Activated CD8-positive, alpha-beta T cell treated with anti-CD3 and anti-CD28 coated beads for 36 hours (primary cell): Measurements from ENCODE around the gene PLA2G4E. TPM values are rescaled to one million over a fixed set of nuclear protein-coding genes. Genes with fewer than 3 reads are reported as not detected.
A peak's percentile ranks its signal among the peaks of the same experiment; 100 is the strongest.

Experiments
- ATAC-seq: fragments of 200-7000 bp; cut with Tn5 transposase; one replicate; pipeline ENCODE4 v1.10.0; 2021; ENCODE audit warnings: mild to moderate bottlenecking, moderate library complexity
- CTCF ChIA-PET: fragments of 350-600 bp; sonication (Branson Sonifier 250); formaldehyde crosslinking; loops from one replicate; lab custom pipeline; 2021; ENCODE audit warnings: antibody characterized with exemption; lab: Charles Lee
- POLR2A ChIA-PET: fragments of 350-600 bp; sonication (Branson Sonifier 250); formaldehyde crosslinking; loops from one replicate; lab custom pipeline; 2021; ENCODE audit warnings: antibody characterized with exemption; lab: Charles Lee
- DNase-seq: peaks from one replicate; pipeline ENCODE4 v3.0.0-alpha.2; 2020
- H3K27ac Mint-ChIP-seq: one replicate; pipeline ENCODE4 v1.8.0; 2021; ENCODE audit warnings: mild to moderate bottlenecking, mixed read lengths
- H3K27me3 Mint-ChIP-seq: one replicate; pipeline ENCODE4 v1.8.0; 2021; ENCODE audit warnings: mixed read lengths
- H3K36me3 Mint-ChIP-seq: one replicate; pipeline ENCODE4 v1.8.0; 2021; ENCODE audit warnings: low read depth, mixed read lengths
- H3K4me1 Mint-ChIP-seq: one replicate; pipeline ENCODE4 v1.8.0; 2021; ENCODE audit warnings: low read depth, mixed read lengths
- H3K4me3 Mint-ChIP-seq: one replicate; pipeline ENCODE4 v1.8.0; 2021; ENCODE audit warnings: mild to moderate bottlenecking, moderate library complexity, mixed read lengths
- H3K9me3 Mint-ChIP-seq: one replicate; pipeline ENCODE4 v1.8.0; 2021; ENCODE audit warnings: mixed read lengths
- intact Hi-C: fragments of 100-400 bp; cut with micrococcal nuclease; formaldehyde crosslinking; loops from one replicate; pipeline ENCODE4 v1.10.0; 2022
- total RNA-seq, 2 experiments: library from RNA; stranded (reverse); gene quantifications; one replicate each; pipeline ENCODE4 v1.2.3, GENCODE V29; 2021
- TF ChIP-seq, protein P1 (sequence below): fragments of 200-600 bp; IDR thresholded peaks from one replicate; pipeline ENCODE4 v1.8.0; 2022; ENCODE audit warnings: antibody characterized with exemption, mild to moderate bottlenecking

Gene PLA2G4E
- total RNA-seq, 2 experiments from 2014 or later: not detected

DNA sequence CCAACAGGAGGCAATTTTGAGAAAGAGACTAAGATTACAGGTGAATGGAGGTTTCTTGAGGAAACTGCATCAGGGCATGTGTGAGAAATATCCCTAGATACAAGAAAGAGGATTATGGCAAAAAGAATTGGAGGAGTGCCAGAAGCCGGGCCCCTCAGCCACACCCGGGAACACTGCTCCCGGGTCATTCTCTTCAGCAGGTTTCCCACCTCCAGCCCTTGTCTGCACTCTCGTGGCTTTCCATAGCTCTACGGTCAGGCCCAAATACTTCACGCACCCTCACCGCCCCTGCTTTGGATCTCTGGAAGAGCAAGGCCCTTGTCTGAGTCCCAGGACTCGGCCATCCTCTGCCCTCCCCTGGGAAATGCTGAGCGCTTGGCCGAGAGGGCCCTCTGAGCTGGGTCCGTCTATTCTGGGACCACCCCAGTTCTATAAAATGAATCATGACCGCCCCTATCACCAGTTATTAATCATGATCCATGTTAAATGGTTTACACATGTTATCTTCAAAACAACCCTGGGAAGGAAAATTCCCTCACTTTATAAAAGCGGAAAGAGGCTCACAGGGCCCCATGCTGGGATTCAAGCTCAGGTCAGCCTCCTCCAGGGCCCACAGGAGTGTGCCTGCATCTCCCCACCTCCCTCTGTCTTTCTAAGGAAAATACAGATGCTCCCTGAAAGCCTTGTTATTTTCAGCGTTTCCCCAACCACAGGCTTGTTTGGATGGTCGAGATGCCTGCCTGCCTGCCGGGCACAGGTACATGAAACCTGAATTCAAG, 88.1 kb downstream of the PLA2G4E start:
- ATAC-seq (no peak), DNase-seq (no peak)
- TF ChIP-seq, protein P1, sequence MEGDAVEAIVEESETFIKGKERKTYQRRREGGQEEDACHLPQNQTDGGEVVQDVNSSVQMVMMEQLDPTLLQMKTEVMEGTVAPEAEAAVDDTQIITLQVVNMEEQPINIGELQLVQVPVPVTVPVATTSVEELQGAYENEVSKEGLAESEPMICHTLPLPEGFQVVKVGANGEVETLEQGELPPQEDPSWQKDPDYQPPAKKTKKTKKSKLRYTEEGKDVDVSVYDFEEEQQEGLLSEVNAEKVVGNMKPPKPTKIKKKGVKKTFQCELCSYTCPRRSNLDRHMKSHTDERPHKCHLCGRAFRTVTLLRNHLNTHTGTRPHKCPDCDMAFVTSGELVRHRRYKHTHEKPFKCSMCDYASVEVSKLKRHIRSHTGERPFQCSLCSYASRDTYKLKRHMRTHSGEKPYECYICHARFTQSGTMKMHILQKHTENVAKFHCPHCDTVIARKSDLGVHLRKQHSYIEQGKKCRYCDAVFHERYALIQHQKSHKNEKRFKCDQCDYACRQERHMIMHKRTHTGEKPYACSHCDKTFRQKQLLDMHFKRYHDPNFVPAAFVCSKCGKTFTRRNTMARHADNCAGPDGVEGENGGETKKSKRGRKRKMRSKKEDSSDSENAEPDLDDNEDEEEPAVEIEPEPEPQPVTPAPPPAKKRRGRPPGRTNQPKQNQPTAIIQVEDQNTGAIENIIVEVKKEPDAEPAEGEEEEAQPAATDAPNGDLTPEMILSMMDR: no peak
- peaks cover 10% of the 10 kb centered on the region for H3K36me3 Mint-ChIP-seq
- no peaks in the 10 kb centered on the region for H3K9me3 Mint-ChIP-seq
- peaks cover 58% of the 10 kb centered on the region for H3K4me1 Mint-ChIP-seq
- no peaks in the 10 kb centered on the region for H3K27me3 Mint-ChIP-seq
- no peak overlapping the region for H3K4me3 Mint-ChIP-seq
- H3K27ac Mint-ChIP-seq: peak overlapping the region; percentile 22
- CTCF ChIA-PET: interaction anchor here (0.8 to 2.9 kb wide), 5 partner anchors 9 to 57 kb away, joined by 3 to 8 read pairs (median 3); no protein-coding TSS in a partner anchor
- POLR2A ChIA-PET: interaction anchor here (0.6 kb wide), 1 partner anchor 606 kb away, joined by 3 read pairs; no protein-coding TSS in a partner anchor
- intact Hi-C loops: no loop called here

DNA sequence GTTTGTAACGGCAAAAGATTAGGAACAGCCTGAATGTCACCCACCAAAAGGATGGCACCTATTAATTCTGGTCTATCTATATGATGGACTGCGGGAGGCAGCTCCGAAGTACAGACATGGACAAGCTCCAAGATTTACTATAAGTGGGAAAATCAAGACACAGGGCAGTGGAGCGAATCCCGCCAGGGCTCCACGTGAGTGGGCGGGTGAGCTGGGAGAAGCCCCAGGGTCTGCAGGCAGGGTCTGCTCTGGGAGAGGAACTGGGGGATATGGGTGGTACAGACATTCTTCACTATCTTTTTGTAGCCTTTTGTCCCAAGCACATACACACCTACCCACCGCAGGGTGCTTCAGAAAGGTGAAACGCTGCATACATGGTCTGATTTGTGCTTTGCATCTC, 88.7 kb downstream of the PLA2G4E start:
- CTCF ChIA-PET: interaction anchor here (0.8 to 2.9 kb wide), 5 partner anchors 9 to 27 kb away, joined by 3 to 8 read pairs (median 3); no protein-coding TSS in a partner anchor
- intact Hi-C loops: no loop called here
- peaks cover 52% of the 10 kb centered on the region for H3K4me1 Mint-ChIP-seq

More for the DNA sequence above, 88.7 kb downstream of the PLA2G4E start:
- H3K9me3 Mint-ChIP-seq: no peaks in the 10 kb centered on the region
- H3K36me3 Mint-ChIP-seq: peaks cover 6% of the 10 kb centered on the region
- TF ChIP-seq, protein P1: no peak
- POLR2A ChIA-PET: interaction anchor here (0.6 kb wide), 2 partner anchors 10 to 607 kb away, joined by 3 to 4 read pairs; no protein-coding TSS in a partner anchor
- ATAC-seq: no peak
- H3K27ac Mint-ChIP-seq: no peak overlapping the region
- H3K27me3 Mint-ChIP-seq: no peaks in the 10 kb centered on the region
- H3K4me3 Mint-ChIP-seq: no peak overlapping the region
- no peak for DNase-seq

Other genes with a start within 250 kb of the PLA2G4E start
- gene MAPKBP1, start 246.6 kb downstream of the PLA2G4E start, total RNA-seq: 10 to 100 TPM; 16.6 to 17.2 TPM
- 10 to 100 TPM in 1 of 2 experiments, 1 to 10 TPM in 1; 8.2 to 13.2 TPM for gene JMJD7, start 192.9 kb downstream of the PLA2G4E start, total RNA-seq
- gene PLA2G4B, start 182.2 kb downstream of the PLA2G4E start, total RNA-seq: 1 to 10 TPM; 4.2 to 4.8 TPM
- gene SPTBN5, start 127.0 kb downstream of the PLA2G4E start, total RNA-seq: under 1 TPM; 0.11 to 0.14 TPM
- gene EHD4, start 48.5 kb downstream of the PLA2G4E start, total RNA-seq: 10 to 100 TPM; 22.3 to 22.6 TPM
- not detected for gene PLA2G4D, start 73.5 kb upstream of the PLA2G4E start, total RNA-seq
- gene PLA2G4F, start 135.6 kb upstream of the PLA2G4E start, total RNA-seq: not detected
- gene VPS39, start 187.3 kb upstream of the PLA2G4E start, total RNA-seq: 10 to 100 TPM; 47.3 to 49.8 TPM